Prostate gland (tissue), 2 donors: Measurements from ENCODE around the gene CYBC1.

Source experiments
- POLR2A ChIP-seq: fragments of 450-650 bp; IDR thresholded peaks from one replicate; pipeline ENCODE4 v1.6.1; 2016; ENCODE audit warnings: antibody characterized with exemption, mild to moderate bottlenecking
- POLR2AphosphoS5 ChIP-seq: sonication (generic); formaldehyde crosslinking; IDR thresholded peaks from one replicate; pipeline ENCODE4 v1.6.1; 2017; ENCODE audit warnings: antibody characterized with exemption
- TF ChIP-seq, protein P1 (sequence below), 4 experiments: fragments of 200-600 bp in 2 of 4; fragments of 450-650 bp in 2 of 4; sonication (generic) in 2 of 4; IDR thresholded peaks; 1 replicate in 3 of 4; 2 replicates in 1 of 4; pipeline ENCODE4 v1.5.1; 2016 to 2019; ENCODE audit warnings: antibody characterized with exemption in 4 of 4, mild to moderate bottlenecking in 2 of 4, moderate library complexity in 2 of 4

- TF ChIP-seq POLR2A (no peak), POLR2AphosphoS5 (no peak)
- TF ChIP-seq, protein P1, sequence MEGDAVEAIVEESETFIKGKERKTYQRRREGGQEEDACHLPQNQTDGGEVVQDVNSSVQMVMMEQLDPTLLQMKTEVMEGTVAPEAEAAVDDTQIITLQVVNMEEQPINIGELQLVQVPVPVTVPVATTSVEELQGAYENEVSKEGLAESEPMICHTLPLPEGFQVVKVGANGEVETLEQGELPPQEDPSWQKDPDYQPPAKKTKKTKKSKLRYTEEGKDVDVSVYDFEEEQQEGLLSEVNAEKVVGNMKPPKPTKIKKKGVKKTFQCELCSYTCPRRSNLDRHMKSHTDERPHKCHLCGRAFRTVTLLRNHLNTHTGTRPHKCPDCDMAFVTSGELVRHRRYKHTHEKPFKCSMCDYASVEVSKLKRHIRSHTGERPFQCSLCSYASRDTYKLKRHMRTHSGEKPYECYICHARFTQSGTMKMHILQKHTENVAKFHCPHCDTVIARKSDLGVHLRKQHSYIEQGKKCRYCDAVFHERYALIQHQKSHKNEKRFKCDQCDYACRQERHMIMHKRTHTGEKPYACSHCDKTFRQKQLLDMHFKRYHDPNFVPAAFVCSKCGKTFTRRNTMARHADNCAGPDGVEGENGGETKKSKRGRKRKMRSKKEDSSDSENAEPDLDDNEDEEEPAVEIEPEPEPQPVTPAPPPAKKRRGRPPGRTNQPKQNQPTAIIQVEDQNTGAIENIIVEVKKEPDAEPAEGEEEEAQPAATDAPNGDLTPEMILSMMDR (IDR thresholded peaks at IDR 0.05), result no peak
These were observed 47.2 kb upstream of the CYBC1 start for GRCh38 chr17:82497483-82498405.
